ENCODE data around the gene STT3B. TPM values are rescaled to one million over a fixed set of nuclear protein-coding genes. Genes with fewer than 3 reads are reported as not detected.

Gene STT3B
- total RNA-seq, 6 experiments from 2014 or later: 53.8 to 70.9 (median 65.1) TPM

DNA sequence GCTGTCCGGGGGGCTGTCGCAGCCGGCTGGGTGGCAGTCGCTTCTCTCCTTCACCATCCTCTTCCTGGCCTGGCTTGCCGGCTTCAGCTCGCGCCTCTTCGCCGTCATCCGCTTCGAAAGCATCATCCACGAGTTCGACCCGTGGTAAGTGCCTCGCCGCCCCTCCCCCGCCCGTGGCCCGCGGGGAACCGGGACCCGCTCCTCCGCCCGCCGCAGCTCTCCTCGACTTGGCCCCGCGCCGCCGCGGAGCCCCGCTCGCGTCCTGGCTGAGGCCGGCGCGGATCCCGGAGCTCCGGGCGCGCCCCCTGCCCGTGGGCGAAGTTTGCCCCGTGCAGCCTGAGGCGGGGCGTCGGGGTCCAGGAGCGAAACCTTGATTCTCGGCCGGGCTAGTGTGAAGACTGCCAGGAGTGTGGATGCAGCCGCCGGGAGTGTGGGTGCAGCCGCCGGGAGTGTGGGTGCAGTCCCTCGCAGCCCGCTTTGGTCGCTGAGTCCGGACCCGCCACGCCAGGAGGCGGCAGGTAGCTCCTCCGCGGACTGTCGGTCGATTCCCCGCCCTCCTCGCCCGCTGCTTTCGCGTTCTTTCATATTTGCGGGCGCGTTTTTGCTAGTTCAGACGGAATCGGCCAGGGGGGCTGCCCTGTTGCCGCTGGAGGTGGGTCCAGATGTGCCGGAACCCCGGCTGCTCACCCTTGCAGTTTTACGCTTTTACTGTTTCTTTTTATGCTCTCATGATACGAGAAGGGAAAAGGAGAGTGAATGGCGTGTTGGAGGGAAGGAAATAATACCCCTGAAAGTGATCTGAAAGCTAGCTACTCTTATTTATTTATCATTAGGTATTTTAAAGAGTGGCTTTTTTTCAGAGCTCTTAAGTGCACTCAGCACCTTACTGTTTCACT, 692 bp downstream of the STT3B start:
- DNase-seq: peak; percentile 72 to 76 (median 72)
- under 1% methylated on average over 31 of the region's 81 CpGs for WGBS (ENCODE audit: insufficient coverage, low coverage, low lambda C conversion rate, missing lambda C conversion rate)
- intact Hi-C loops (cut with DNase I): no loop called here
- Histone ChIP-seq H3K27me3 (no peaks in the 10 kb centered on the region), H3K9me3 (no peaks in the 10 kb centered on the region), H3K4me1 (peaks cover 0 to 37% (median 13%) of the 10 kb centered on the region in 4 donors), H3K4me3 (peak overlapping the region; percentile 74 to 93 (median 89)), H3K36me3 (no peaks in the 10 kb centered on the region), H3K27ac (peak overlapping the region; percentile 86 to 98 (median 89))
- TF ChIP-seq CTCF (IDR thresholded peaks at IDR 0.05) (peak in 1 of 4 donors; percentile 6), POLR2A (IDR thresholded peaks at IDR 0.05) (no peak)
- ATAC-seq: no peak

DNA sequence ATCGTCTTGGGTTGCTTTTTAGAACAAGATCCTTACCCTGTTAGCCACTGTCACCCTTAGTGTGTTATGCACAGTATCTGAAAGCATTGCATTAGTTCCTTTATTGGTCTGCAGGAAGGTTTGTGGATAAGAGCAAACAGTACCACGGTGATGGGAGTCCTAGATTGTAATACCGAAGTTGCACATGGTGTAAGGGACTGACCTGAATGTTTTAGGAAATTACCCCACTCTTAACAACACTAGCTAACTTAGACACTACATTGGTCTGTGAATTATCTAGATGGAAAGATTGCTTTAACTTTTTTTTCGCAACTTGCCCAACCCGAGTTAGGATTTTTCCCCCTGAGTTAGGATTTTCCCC, 1.3 kb downstream of the STT3B start:
- peak overlapping the region; percentile 74 to 93 (median 89) for H3K4me3 ChIP-seq
- H3K4me1 ChIP-seq: peaks cover 0 to 43% (median 13%) of the 10 kb centered on the region in 4 donors
- no peak for ATAC-seq
- intact Hi-C loops (cut with DNase I): no loop called here
- DNase-seq: no peak
- H3K9me3 ChIP-seq: no peaks in the 10 kb centered on the region
- peak overlapping the region; percentile 86 to 98 (median 89) for H3K27ac ChIP-seq
- no peaks in the 10 kb centered on the region for H3K36me3 ChIP-seq
- 3% methylated on average over 5 of the region's 5 CpGs for WGBS (ENCODE audit: insufficient coverage, low coverage, low lambda C conversion rate, missing lambda C conversion rate)
- no peaks in the 10 kb centered on the region for H3K27me3 ChIP-seq
- TF ChIP-seq POLR2A (IDR thresholded peaks at IDR 0.05): peak; percentile 12
- no peak for TF ChIP-seq CTCF (IDR thresholded peaks at IDR 0.05)

DNA sequence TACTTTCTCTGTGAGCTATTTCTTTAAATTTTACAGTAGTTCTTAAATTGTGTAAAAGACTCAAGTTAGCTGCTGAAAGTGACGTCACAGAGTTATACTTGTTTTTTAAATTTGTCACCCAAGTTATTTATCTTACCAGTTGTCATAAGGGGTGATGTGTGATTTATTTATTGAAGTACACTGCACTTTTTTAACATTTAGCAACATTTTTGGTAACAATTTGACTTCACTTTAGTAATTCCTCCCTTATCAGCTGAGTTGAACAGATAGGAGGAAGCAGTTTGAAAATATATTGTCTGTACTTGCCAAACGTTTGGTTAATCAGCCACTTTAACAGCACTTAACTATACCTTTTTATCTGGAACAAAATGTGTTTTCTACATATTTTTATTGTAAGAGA, 3.8 kb downstream of the STT3B start:
- H3K36me3 ChIP-seq: no peaks in the 10 kb centered on the region
- H3K9me3 ChIP-seq: no peaks in the 10 kb centered on the region
- DNase-seq (no peak), ATAC-seq (no peak)
- intact Hi-C loops (cut with DNase I): no loop called here
- TF ChIP-seq POLR2A (IDR thresholded peaks at IDR 0.05): no peak
- TF ChIP-seq CTCF (IDR thresholded peaks at IDR 0.05): no peak
- H3K27ac ChIP-seq: no peak overlapping the region
- no peaks in the 10 kb centered on the region for H3K27me3 ChIP-seq
- H3K4me1 ChIP-seq: peaks cover 0 to 49% (median 13%) of the 10 kb centered on the region in 4 donors
- H3K4me3 ChIP-seq: no peak overlapping the region
- WGBS (ENCODE audit: insufficient coverage, low coverage, low lambda C conversion rate, missing lambda C conversion rate): 0% methylated on average over 2 of the region's 2 CpGs

DNA sequence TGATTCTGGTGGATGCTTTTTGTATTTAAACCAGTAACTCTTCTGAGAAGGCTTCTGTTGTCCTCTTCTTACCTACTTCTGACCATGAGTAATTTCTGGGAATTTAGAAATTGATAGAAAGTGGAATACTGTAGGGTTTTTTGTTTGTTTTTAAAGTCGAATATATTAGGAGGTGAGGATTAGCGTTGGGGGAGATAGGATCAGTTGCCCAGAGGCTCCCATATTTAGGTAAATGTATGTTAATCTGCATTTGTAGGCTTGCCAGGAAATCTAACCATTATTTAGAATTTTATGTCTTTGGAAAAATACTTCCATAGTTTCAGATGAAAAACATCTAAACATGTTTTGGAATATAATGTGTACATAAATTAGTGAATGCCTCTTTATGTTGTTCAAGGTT, 6.1 kb downstream of the STT3B start:
- DNase-seq (no peak), ATAC-seq (no peak)
- H3K9me3 ChIP-seq: no peaks in the 10 kb centered on the region
- 61% methylated on average over 2 of the region's 2 CpGs for WGBS (ENCODE audit: insufficient coverage, low coverage, low lambda C conversion rate, missing lambda C conversion rate)
- no peak overlapping the region for H3K27ac ChIP-seq
- no peak for TF ChIP-seq POLR2A (IDR thresholded peaks at IDR 0.05)
- TF ChIP-seq CTCF (IDR thresholded peaks at IDR 0.05): no peak
- no peaks in the 10 kb centered on the region for H3K27me3 ChIP-seq
- H3K36me3 ChIP-seq: no peaks in the 10 kb centered on the region
- H3K4me1 ChIP-seq: peaks cover 0 to 51% (median 14%) of the 10 kb centered on the region in 4 donors
- H3K4me3 ChIP-seq: no peak overlapping the region
- intact Hi-C loops (cut with DNase I): no loop called here

All from right lobe of liver (tissue), 6 donors.